Eye (tissue), 1 donor: ENCODE measurements around the gene NBL1.
"Not testable (repeated sequence)": the region's sequence is repeated elsewhere in the genome, so short reads cannot be mapped to it uniquely, and the experiment has no call there.

Experiments
- DNase-seq: peaks from one replicate; pipeline ENCODE4 v3.0.0-alpha.2; 2015

Gene NBL1

GRCh38 chr1:19623523-19623922 lies 20.6 kb upstream of the NBL1 start:
- no peak for DNase-seq

- DNase-seq: no peak
These were observed 18.7 kb upstream of the NBL1 start for GRCh38 chr1:19625291-19625937.

- DNase-seq: peak; percentile 36
These were observed 15.2 kb upstream of the NBL1 start for GRCh38 chr1:19628879-19629278.

- peak; percentile 84 for DNase-seq
These were observed 14.8 kb upstream of the NBL1 start for GRCh38 chr1:19629357-19629756.

- not testable (repeated sequence) for DNase-seq
These were observed 13.9 kb upstream of the NBL1 start for GRCh38 chr1:19630192-19630591.

- DNase-seq: no peak
These were observed 13.3 kb upstream of the NBL1 start for GRCh38 chr1:19630720-19631395.

- DNase-seq: no peak
These were observed 11.9 kb upstream of the NBL1 start for GRCh38 chr1:19632211-19632610.

- no peak for DNase-seq
These were observed 11.0 kb upstream of the NBL1 start for GRCh38 chr1:19633106-19633505.

GRCh38 chr1:19635064-19635463 lies 9.0 kb upstream of the NBL1 start:
- not testable (repeated sequence) for DNase-seq

- no peak for DNase-seq
These were observed 8.5 kb upstream of the NBL1 start for GRCh38 chr1:19635646-19636045.

- no peak for DNase-seq
These were observed 8.0 kb upstream of the NBL1 start for GRCh38 chr1:19636065-19636464.

GRCh38 chr1:19636749-19637148 lies 7.4 kb upstream of the NBL1 start:
- DNase-seq: not testable (repeated sequence)

- DNase-seq: no peak
These were observed 6.5 kb upstream of the NBL1 start for GRCh38 chr1:19637606-19638005.

GRCh38 chr1:19639228-19639627 lies 4.9 kb upstream of the NBL1 start:
- not testable (repeated sequence) for DNase-seq

GRCh38 chr1:19639999-19640362 lies 4.1 kb upstream of the NBL1 start:
- DNase-seq: no peak

- DNase-seq: peak; percentile 83
These were observed 3.5 kb upstream of the NBL1 start for GRCh38 chr1:19640363-19641316.

- no peak for DNase-seq
These were observed 990 bp upstream of the NBL1 start for GRCh38 chr1:19643121-19643520.

- no peak for DNase-seq
These were observed 227 bp downstream of the NBL1 start for GRCh38 chr1:19644395-19644680.

- DNase-seq: peak; percentile 82
These were observed 735 bp downstream of the NBL1 start for GRCh38 chr1:19644681-19645410.

GRCh38 chr1:19645411-19646251 lies 1.5 kb downstream of the NBL1 start:
- DNase-seq: peak; percentile 62

- no peak for DNase-seq
These were observed 2.5 kb downstream of the NBL1 start for GRCh38 chr1:19646377-19647319.
